ENCODE measurements around the gene RASL12.
"Not testable (repeated sequence)": the region's sequence is repeated elsewhere in the genome, so short reads cannot be mapped to it uniquely, and the experiment has no call there.

RASL12 gene, protein sequence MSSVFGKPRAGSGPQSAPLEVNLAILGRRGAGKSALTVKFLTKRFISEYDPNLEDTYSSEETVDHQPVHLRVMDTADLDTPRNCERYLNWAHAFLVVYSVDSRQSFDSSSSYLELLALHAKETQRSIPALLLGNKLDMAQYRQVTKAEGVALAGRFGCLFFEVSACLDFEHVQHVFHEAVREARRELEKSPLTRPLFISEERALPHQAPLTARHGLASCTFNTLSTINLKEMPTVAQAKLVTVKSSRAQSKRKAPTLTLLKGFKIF

DNA sequence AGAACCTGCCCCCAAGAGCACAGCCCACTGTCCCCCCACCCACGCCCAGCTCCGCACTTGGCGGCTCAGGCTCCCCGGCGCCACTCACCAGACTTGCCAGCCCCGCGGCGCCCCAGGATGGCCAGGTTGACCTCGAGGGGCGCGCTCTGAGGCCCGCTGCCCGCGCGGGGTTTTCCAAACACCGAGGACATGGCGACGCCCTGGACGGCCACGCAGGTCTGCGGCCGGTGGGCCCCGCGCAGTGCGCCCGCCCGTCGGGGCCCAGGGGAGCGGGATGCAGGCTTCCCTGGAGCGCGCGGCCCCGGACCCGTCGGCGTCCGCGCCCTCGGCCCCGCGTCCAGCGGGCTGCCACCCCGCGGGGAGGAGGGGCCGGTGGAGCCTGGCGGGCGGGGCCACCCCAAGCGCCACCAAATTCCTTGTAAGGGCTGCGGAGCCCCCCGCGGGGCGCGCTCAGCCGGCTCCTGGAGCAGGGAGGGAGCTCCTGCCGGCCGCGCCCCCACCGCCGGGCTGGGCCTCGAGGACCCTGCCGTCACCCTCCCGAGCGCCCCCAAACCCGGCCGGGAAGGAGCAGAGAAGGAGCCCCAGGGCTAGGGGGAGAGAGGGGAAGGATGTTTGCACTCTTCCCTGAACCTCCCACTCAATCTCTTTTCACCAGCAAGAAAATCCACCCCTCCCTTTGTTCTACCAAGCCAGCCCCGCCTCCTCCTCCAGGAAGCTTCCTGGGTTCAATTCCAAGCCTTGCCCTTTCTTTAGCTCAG is at the start of gene RASL12:
RASL12 (minus strand) TSS at position 347 of the 758 bp plus-strand sequence; CDS start at position 191, 156 bp downstream.
- DNase-seq = peak; percentile 37

DNA sequence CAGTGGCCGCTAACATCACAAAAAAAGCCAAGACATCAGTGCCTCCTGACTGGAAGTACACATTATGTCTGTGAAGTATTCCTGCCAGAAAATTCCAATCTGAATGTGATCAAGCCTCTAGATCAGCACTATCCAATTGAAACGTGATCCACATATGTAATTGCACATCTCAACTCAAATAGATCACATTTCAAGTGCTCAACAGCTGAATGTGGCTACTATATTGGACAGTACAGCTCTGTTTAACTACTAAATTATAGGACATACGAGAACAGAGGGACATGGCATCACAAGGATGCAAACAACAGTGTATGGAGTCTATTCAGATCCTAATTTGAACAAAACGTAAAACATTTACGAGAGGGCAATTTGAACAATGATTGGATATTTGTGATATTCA is 47.8 kb upstream of the RASL12 start:
- DNase-seq = peak; percentile 15

DNA sequence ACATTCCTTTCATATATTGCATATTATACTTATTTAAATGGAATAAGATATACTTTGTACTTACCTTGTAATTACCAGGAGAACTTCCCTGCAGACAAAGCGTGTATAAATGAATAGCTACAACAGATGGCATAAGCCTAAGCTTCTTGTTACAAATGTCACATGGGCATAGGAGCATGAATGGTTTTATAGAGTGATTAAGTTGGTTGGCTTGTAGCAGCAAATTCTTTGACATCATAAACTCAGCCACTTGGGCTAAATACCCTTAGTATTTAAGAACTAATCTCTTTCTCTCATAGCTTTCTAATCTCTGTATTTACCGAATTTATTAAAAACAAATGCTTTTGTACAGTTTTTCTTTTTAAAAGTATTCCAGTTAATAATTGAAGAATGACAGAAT is 47.3 kb upstream of the RASL12 start, which contains the start of gene UBAP1L:
UBAP1L (minus strand) TSS at position 115 of the 400 bp plus-strand sequence. CDS start 8,985 bp downstream, outside the sequence.
- peak; percentile 27 for DNase-seq

DNA sequence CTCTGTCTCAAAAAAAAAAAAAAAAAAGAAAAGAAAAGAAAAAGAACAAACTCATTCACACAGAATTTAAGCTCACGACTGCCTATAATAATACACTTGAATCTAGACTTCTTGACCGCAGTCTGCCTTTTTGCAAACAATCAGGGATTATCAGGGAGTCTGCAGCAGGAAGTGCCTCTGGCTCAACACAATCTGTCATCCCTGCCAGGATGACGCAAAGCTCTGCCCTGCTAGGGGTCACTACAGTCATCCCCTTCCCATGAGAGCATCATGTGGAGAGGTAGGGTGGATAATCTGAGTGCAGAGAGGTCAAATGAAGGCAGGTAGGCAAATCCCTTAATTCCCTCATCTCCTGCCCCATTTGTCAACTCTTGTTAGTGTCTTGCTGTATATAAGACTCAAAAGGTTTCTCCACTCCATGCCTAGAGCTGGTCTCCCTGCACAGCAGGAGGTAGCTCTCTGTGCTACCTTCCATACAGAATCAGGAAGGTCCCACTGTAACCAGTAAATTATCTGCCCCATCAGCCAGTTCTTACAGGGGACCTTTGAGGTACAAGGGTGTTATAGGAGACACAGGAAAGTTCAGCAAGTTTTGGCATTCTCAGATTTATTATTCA is 43.0 kb upstream of the RASL12 start:
- peak; percentile 47 for DNase-seq

DNA sequence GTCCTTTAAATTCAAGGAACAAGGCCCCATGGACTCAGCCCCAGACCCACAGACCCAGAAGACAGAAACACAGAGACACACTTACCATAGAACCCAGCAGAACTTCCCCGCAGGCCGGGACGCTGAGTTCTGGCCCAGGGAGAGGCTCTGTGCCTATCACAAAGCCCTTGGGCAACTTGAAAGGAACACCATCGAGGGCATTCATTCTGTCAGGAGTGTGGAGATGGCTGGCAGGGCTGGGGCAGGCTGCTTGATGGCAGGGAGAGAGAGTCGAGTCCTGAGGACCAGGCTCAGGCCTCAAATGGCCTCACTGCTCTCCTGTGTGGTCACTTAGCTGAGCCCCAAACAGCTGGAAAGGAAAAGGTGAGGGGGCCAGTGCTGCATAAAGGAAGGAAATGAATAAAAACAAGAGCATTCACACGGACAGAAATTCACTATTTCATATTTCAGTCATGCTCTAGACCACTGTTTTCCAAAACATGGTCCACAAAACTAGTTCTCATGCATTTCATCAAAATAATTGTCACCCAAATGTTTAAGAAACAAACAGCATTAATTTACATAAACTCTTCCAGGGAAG is 38.3 kb upstream of the RASL12 start:
- no peak for DNase-seq

DNA sequence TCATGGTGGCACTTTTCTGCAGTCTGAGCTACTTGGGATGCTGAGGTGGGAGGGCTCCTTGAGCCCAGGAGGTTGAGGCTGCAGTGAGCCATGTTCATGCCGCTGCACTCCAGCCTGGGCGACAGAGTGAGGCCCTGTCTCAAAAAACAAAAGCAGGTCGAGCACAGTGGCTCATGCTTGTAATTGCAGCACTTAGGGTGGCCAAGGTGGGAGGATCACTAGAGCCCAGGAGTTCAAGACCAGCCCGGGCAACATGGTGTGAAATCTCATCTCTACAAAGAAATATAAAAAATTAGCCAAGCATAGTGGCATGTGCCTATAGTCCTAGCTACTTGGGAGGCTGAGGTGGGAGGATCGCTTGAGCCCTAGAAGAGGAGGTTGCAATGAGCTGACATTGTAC is 37.2 kb upstream of the RASL12 start:
- DNase-seq = no peak

DNA sequence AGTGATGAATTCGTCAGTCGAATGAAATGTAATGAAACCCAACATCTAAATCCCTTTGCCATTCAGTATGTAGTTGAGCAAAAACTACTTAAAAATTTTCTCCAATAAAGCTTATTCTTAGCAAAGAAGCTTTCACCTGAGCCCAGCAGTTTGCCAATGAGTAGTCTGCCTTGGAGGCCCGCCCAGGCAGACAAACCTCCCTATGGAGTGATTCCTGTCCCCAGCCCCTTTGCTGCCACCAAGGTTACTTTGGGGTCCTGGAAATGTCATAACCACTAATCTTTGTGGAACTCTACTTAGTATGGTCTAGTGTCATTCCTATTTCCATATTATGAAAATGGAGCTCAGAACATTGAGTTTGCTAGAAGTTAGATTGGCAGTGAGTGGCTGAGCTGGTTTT is 35.1 kb upstream of the RASL12 start:
- DNase-seq = no peak

DNA sequence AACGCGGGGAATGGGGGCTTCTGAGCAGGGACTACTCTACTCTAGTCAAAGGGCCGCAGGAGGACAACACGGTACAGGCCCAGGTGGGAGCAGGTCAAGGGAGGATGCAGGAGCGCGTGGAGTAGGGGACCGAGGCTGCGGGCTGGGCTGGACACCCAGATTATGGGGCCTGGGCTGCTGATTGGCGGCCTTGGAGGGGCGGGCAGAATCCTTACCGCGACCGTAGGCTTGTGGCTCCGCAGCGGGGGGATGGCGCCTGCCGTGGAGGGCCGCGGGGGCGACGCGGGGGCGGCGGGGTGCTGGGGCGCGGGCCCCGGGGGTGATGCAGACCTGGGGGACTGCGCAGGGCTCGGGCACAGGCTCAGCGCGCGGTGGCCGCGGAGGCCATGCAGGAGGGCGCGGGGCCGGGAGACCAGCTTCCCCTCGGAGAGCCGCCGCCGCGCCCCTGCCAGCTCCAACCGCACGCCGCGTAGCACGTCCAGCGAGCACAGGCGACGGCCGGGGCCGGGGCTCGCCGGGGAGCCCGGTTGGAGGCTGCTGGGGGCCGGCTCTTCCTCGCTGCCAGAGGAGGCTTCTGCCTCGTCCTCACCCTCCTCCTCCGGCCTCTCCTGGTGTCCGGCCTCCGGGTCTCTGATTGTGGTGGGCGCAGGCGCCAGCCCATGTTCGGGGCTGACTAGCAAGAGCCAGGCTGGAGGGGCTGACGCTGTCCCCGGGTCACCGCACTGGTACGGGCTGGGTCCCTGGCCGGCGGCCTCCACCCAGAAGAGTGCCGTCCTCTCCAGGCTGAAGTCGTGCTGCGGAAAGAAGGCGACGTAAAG is 34.3 kb upstream of the RASL12 start:
- peak; percentile 35 for DNase-seq

DNA sequence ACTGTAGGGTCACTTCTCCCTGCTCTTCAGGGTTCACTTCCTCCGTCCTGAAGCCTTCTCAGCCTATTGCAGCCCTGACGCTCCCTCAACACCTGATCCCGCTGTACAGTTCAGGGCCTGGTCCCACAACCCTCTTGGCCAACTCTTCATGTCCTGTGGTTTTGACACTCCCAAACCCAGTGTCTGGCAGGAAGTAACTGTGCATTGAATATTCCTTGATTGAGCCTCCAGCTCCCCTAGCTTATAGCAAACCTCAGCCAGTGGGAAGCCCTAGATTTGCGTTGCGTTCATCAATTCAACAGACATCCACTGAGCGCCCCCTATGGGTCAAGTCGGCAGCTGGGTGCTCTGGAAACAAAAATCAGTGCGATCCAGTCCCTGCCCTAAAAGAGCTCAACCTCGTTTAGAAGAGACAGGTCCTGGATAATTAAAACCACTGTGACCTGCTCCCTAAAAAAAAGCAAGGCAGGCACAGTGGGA is 33.7 kb upstream of the RASL12 start:
- peak; percentile 95 for DNase-seq

DNA sequence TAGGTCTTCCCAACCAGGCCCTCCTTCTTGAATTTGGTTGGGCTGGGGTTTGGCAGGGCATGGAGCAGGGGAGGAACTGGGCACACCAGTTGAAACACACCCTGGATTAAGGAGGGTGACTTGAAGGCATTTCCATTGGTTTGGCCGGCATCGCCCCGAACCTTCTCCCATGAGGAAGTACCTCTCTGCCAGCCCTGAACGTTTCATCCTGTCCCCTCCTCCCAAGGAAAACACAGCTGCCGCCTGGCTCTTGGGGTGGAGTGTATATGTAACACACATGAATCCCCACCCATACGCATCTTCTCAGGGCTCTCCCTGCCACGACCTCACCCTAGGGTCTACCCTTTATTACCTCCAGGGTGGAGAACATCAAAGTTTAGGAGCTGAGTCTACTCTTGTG is 32.7 kb upstream of the RASL12 start:
- no peak for DNase-seq

DNA sequence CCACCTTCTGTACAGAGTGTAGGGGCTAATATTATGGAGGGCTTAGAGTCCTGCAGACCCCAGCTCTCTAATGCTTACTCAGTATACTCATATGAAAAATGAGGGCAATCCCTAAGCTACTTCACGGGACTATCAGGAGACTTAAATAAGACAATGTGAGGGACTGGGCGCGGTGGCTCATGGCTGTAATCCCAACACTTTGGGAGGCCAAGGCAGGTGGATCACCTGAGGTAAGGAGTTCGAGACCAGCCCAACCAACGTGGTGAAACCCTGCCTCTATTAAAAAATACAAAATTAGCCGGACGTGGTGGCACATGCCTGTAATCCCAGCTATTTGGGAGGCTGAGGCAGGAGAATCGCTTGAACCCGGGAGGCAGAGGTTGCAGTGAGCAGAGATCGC is 32.0 kb upstream of the RASL12 start:
- DNase-seq = not testable (repeated sequence)

DNA sequence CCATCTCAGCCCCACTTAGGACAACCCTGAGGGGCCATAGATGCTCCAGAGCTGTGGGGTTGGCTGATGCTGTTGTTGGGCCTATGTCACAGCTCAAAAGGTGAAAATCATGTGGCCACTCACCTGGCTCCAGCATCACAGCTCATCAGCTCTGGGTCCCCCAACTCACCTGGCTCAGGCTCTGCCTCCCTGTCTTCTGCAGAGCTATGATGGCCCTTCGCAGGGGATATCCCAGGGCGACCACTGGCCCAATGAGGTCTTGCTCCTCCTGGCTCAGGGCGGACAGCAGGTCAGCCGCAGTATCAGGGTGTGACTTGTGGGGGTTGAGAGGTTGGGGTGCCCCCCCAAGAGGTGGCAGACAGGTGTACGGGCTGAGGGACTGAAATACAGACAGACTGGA is 31.5 kb upstream of the RASL12 start:
- no peak for DNase-seq

DNA sequence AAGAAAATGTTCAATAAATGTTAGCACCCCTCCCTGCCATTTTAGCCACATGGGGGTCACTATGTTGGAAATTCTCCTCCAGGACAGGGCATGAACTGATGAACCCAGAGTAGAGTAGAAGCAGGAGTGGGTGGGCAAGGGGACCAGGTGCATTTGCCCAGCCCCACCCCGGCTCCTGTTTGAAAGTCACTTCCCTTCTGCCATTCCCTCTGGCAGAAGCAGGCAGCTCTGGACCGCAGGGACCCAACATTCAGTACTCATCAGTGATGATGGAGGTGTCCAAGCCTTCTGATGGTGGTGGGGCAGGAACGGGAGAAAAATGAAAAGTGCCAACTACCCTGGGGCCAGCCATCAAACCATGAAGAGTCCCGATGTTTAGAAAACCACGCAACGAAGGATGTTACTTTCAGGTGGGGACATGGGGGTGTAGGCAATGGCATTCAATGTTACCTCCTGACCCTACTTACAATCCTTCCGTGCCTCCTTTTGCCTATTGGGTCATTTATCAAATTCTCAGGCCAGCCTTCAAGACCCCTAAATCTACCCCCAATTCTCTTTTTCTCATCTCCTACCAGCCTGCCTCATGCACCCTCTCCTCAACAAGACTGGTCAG is 30.0 kb upstream of the RASL12 start:
- DNase-seq = no peak

DNA sequence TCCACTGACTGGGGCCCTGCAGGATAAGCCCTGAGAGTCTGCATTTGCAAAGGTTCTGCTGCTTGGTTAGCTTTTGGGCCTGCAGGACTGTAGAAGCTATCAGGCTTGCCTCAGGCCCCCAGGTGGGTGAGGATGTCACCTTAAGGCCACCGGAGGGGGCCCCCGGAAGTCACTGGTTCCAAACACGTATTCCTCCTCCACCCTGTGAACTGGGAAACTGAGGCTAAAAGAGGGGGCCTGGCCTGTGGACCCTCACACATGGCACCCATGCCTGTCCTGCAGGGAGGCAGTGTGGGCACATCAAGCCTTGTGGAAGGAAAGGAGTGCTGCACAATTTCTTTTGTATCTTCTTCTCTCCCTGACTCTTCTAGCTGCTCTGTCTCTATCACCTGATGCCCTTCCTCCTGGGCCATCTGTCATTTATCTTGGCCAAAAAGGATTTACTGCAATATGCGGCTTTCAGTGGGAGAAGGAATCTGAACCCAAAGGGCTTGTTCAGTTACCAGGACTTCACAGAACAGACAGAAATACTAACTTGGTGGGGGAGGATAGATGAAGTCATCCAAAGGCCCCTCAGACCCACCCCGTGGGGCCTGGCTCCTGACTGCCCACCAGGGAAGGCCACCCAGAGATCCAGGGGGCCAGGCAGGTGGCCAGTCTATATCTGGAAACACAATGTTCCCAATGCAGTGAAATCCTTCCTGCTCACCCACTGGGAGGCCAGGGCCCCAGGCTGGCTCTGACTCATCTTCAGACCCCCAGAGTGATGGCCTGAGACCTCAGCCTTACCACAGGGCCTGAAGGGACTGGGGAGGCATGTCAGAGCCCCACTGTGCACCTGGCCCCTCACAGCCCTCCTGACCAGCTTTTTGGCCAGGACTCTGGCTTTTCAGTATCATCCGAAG is 28.9 kb upstream of the RASL12 start:
- DNase-seq = no peak

DNA sequence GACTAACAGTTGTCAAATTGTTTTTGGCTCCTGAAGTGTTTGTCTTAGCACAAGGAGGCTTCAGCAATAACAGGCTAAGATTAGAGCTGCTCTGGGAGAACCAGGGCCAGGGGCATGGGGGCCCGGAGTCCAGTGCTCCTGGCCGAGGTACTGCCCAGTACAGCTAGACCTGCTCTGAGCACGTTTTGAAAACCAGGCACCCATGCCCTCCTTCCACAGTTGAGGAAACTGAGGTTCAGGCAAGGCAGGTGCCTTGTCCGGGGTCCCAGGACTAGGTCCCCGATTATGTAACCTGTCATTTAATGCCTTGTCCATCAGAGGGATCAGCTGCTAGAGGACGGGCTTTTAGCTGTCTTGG is 27.9 kb upstream of the RASL12 start:
- DNase-seq = no peak

DNA sequence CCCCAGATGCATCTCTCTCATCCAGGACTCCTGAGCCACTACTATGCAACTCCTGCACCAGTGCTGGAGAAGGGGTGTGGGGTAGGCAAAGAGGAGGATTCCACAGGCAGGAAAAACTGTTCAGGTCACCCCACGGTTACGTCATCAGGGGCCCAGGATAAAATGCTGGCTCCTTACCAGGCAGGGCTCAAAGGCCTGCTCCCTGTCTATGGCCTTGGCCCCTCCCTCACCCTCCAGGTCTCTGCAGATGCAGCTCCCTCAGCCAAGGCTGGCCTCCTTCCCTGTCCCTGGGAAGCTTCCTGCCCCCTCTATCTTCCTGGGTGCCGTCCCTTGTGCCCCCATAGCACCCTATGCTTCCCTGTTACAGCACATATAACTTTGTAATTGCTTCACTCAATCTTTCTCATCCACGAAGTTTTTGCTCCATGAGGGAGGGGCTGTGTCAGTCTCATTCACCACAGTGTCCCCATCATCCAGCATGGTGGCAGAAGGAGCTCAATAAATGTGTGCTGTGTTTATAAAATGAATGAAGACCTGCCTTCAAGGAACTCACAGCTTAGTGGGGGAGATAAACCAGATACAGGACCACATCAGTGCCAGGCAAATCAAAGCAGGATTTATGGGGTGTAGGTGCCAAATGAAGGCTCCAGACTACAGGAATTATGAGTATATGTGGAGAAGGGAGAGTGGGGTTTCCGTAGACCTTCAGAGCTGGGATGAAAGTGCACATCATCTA is 27.4 kb upstream of the RASL12 start:
- DNase-seq = no peak

DNA sequence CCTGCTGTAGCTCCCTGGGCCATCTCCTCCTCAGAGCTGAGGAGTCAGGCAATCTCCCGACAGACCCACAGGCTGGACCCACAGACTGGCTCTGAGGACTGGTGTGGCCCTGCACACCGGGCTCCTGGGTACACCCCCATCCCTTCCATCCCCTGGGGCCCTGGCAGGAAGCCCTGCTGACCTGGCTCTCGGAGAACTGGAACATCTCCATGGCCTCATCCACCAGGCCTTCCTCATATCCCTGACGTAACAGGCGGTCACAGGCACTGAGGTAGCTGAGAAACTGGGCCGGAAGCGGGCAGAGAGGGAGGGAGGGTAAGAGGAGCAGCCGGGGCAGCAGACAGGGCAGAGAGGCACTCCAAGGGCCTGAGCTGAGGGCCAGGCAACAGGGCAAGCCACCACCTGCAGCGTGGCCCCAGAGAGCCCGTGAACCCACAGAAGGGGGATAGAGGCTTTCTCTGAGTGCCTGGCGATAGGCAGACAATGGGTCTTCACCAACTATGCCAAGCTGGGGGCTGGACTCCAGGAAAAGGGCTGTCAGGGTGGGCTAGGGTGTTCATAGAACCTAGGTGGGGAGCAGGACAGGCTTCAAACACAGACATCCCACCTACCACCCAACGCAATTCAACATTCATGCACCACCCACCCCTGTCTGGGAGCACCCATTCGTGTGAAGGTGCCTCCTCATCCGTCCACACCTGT is 26.7 kb upstream of the RASL12 start:
- DNase-seq = no peak

DNA sequence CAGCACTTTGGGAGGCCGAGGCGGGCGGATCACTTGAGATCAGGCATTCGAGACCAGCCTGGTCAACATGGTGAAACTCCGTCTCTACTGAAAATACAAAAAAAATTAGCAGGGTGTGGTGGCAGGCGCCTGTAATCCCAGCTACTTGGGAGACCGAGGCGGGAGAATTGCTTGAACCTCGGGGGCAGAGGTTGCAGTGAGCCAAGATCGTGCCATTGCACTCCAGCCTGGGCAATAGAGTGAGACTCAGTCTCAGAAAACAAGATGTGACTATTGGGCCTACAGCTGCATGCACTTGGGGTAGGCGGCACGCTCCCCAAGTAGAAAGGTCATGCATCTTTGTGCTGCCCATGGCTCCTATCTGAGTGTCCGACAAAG is 26.0 kb upstream of the RASL12 start:
- DNase-seq = not testable (repeated sequence)

DNA sequence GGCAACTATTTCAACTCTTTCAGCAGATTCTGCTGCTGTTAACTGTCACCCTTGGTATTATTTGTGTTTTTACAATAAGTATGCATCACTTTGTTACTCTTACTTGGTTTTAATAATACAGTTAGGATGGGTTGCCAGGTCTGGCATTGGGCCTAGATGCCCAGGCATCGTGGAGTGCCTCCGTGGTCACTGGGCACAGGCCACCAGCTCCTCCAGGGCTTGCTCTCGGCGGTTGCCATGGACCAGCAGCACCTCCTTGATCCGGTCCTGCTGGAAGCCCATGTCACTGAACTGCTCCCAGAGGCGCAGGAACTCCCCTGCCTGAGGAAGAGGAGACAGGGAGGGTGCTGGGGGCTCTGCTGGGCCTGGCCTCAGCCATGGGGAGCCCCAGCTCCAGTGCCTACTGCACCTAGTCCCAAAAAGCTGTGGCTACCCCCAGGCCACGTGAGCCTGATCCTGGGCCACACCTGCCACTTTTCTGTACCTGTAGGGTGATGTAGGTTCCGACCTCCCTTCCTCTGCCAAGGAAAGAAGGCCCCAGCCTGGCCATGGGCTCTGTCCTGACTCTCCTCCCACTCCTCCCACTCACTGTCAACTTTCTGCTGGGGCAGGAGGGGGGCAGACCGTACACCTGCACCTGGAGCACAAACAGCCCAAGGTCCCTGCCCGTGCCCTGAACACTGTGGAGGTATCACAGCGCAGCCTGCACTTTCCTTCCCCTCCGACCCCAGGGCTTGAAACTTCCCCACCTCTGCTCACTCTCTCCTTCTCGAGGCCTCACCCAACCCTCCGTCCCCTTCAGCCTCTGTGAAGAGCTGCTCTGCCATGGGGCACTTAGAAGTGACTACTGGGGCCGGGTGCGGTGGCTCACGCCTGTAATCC is 25.4 kb upstream of the RASL12 start:
- DNase-seq = no peak
